A549 (cell line): ENCODE measurements around the gene C17orf113. TPM values are rescaled to one million over a fixed set of nuclear protein-coding genes. Genes with fewer than 3 reads are reported as not detected.

Experiments
- ATAC-seq, 2 experiments: fragments of 200-7000 bp in 1 of 2; fragments of >200 bp in 1 of 2; cut with Nextera tagmentation in 1 of 2; cut with Tn5 transposase in 1 of 2; 3 replicates each; pipeline versions ENCODE4 v1.8.0 to v1.9.1; 2018 to 2020; ENCODE audit warnings: mild to moderate bottlenecking in 1 of 2, moderate library complexity in 1 of 2
- CTCF ChIA-PET: fragments of 300-600 bp; sonication (Branson Sonifier 250); formaldehyde crosslinking; extraction: SDS; loops from one replicate; lab custom pipeline; 2021; ENCODE audit warnings: antibody characterized with exemption, inconsistent platforms; lab: Yijun Ruan, JAX
- POLR2A ChIA-PET: fragments of 350-600 bp; formaldehyde crosslinking; extraction: SDS; loops from one replicate; lab custom pipeline; 2021; ENCODE audit warnings: antibody characterized with exemption, inconsistent platforms; lab: Yijun Ruan, JAX
- DNase-seq, 2 experiments: peaks; one replicate each; pipeline versions ENCODE4 v3.0.0 to v3.0.0-alpha.2; 2011 to 2016; ENCODE audit warnings: low read depth in 1 of 2, low spot score in 1 of 2
- FAIRE-seq: peaks from 2 replicates; lab custom pipeline; 2011; peaks lifted over from hg19 to GRCh38; lab: Jason Lieb, UNC
- H3K27ac ChIP-seq, 2 experiments: fragments of >200 bp; sonication (Bioruptor Twin); formaldehyde crosslinking; 3 replicates each; pipeline ENCODE4 v1.5.1; 2016 to 2017
- H3K4me1 ChIP-seq: fragments of >200 bp; sonication (Bioruptor Twin); formaldehyde crosslinking; 3 replicates; pipeline ENCODE4 v1.6.1; 2016
- H3K4me2 ChIP-seq: fragments of >200 bp; sonication (Bioruptor Twin); formaldehyde crosslinking; 3 replicates; pipeline ENCODE4 v1.6.1; 2016
- H3K4me3 ChIP-seq: fragments of >200 bp; sonication (Bioruptor Twin); formaldehyde crosslinking; 3 replicates; pipeline ENCODE4 v1.5.1; 2016
- H3K9me3 ChIP-seq: fragments of >200 bp; sonication (Bioruptor Twin); formaldehyde crosslinking; 3 replicates; pipeline ENCODE4 v1.6.1; 2016
- ATOH8 ChIP-seq: fragments of 250-450 bp; sonication (Bioruptor Pico); IDR thresholded peaks from 2 replicates; pipeline ENCODE4 v1.5.0; 2020; ENCODE audit warnings: low read depth, mild to moderate bottlenecking, moderate library complexity
- BHLHE40 ChIP-seq: IDR thresholded peaks from 2 replicates; pipeline ENCODE4 v1.6.1; 2012; ENCODE audit warnings: low read depth, low read length, inconsistent platforms
- CEBPB ChIP-seq, 2 experiments: fragments of >200 bp in 1 of 2; sonication (Bioruptor Twin) in 1 of 2; formaldehyde crosslinking in 1 of 2; IDR thresholded peaks; 2 replicates each; pipeline ENCODE4 v1.6.1; 2012 to 2016
- CHD2 ChIP-seq: fragments of 150-350 bp; IDR thresholded peaks from 2 replicates; pipeline ENCODE4 v1.6.1; 2014; ENCODE audit warnings: low read length; ENCODE audit not compliant: partially characterized antibody
- EHF ChIP-seq: fragments of 250-450 bp; sonication (Bioruptor Pico); IDR thresholded peaks from 2 replicates; pipeline ENCODE4 v1.5.0; 2020; ENCODE audit warnings: mild to moderate bottlenecking
- EHMT2 ChIP-seq: fragments of 200-600 bp; sonication (generic); IDR thresholded peaks from 2 replicates; pipeline ENCODE4 v1.6.1; 2016; ENCODE audit warnings: antibody characterized with exemption, low read depth, mild to moderate bottlenecking, moderate library complexity
- ESRRA ChIP-seq: fragments of 150-350 bp; IDR thresholded peaks from 2 replicates; pipeline ENCODE4 v1.6.1; 2014; ENCODE audit warnings: mild to moderate bottlenecking, low read length, borderline replicate concordance
- FOSL2 ChIP-seq, 2 experiments: fragments of 450-650 bp in 1 of 2; fragments of >200 bp in 1 of 2; sonication (Bioruptor Twin) in 1 of 2; formaldehyde crosslinking; IDR thresholded peaks; 2 replicates each; pipeline versions ENCODE4 v1.5.0 to v1.6.1; 2016 to 2020; ENCODE audit warnings: mild to moderate bottlenecking in 1 of 2, moderate library complexity in 1 of 2
- FOXS1 ChIP-seq: fragments of 250-450 bp; sonication (Bioruptor Pico); IDR thresholded peaks from 2 replicates; pipeline ENCODE4 v1.5.0; 2020; ENCODE audit warnings: mild to moderate bottlenecking, moderate library complexity
- HES2 ChIP-seq: fragments of >200 bp; sonication (Bioruptor Twin); formaldehyde crosslinking; IDR thresholded peaks from 2 replicates; pipeline ENCODE4 v1.6.1; 2016
- HEYL ChIP-seq: fragments of 250-450 bp; sonication (Bioruptor Pico); IDR thresholded peaks from 2 replicates; pipeline ENCODE4 v1.8.0; 2021; ENCODE audit warnings: mild to moderate bottlenecking, moderate library complexity
- HOXB13 ChIP-seq: fragments of 250-450 bp; sonication (Bioruptor Pico); IDR thresholded peaks from 2 replicates; pipeline ENCODE4 v1.5.0; 2020; ENCODE audit warnings: low read depth, mild to moderate bottlenecking, moderate library complexity
- JUNB ChIP-seq: fragments of >200 bp; sonication (Bioruptor Twin); formaldehyde crosslinking; IDR thresholded peaks from 2 replicates; pipeline ENCODE4 v1.6.1; 2016
- MAFK ChIP-seq: fragments of 450-650 bp; IDR thresholded peaks from 2 replicates; pipeline ENCODE4 v1.6.1; 2014; ENCODE audit not compliant: partially characterized antibody
- MAZ ChIP-seq: fragments of 150-350 bp; IDR thresholded peaks from 2 replicates; pipeline ENCODE4 v1.6.1; 2014; ENCODE audit warnings: antibody characterized with exemption, low read depth, low read length, borderline replicate concordance
- NPAS2 ChIP-seq: fragments of 250-450 bp; sonication (Bioruptor Pico); IDR thresholded peaks from 2 replicates; pipeline ENCODE4 v1.8.0; 2022; ENCODE audit warnings: mild to moderate bottlenecking, moderate library complexity, borderline replicate concordance
- POLR2A ChIP-seq: IDR thresholded peaks from 2 replicates; pipeline ENCODE4 v1.6.1; 2012; ENCODE audit warnings: mild to moderate bottlenecking, low read length
- RAD21 ChIP-seq, 2 experiments: fragments of >200 bp in 1 of 2; sonication (Bioruptor Twin) in 1 of 2; formaldehyde crosslinking in 1 of 2; IDR thresholded peaks in 1 of 2; conservative IDR thresholded peaks in 1 of 2; 2 replicates in 1 of 2; 3 replicates in 1 of 2; pipeline ENCODE4 v1.6.1; 2012 to 2018; ENCODE audit warnings: inconsistent platforms in 1 of 2
- RARB ChIP-seq: fragments of 250-450 bp; sonication (Bioruptor Pico); IDR thresholded peaks from 2 replicates; pipeline ENCODE4 v1.8.0; 2021; ENCODE audit warnings: mild to moderate bottlenecking, moderate library complexity
- RNF2 ChIP-seq: fragments of 200-600 bp; sonication (generic); IDR thresholded peaks from 2 replicates; pipeline ENCODE4 v1.6.1; 2016; ENCODE audit warnings: low read depth, mild to moderate bottlenecking, antibody characterized with exemption, moderate library complexity, borderline replicate concordance
- WGBS: methylation state at CpG from one replicate; pipeline ENCODE4 v1.1.6; 2017; ENCODE audit errors: missing lambda C conversion rate; 5-methylcytosine and 5-hydroxymethylcytosine counted together
- polyA plus RNA-seq, 4 experiments: library from polyadenylated mRNA; depleted of rRNA in 3 of 4; stranded (reverse); fragments of >200 nt; fragmentation: RNase III in 1 of 4; extraction: RNeasy Plus Mini Kit Qiagen cat#74134 plus additional on column Dnase treatment in 1 of 4; gene quantifications; 2 replicates in 3 of 4; 3 replicates in 1 of 4; pipeline ENCODE4 v1.2.3, GENCODE V29; 2011 to 2017
- TF ChIP-seq, protein P1 (sequence below): fragments of >200 bp; sonication (Bioruptor Twin); formaldehyde crosslinking; IDR thresholded peaks from 3 replicates; pipeline ENCODE4 v1.6.1; 2016
- TF ChIP-seq, protein P2 (sequence below): fragments of 450-650 bp; IDR thresholded peaks from 2 replicates; pipeline ENCODE4 v1.6.1; 2014; ENCODE audit warnings: antibody characterized with exemption
- TF ChIP-seq, protein P3 (sequence below): IDR thresholded peaks from 2 replicates; pipeline ENCODE4 v1.6.1; 2012

The C17orf113 gene
- polyA plus RNA-seq, 2 of the 4 experiments (the other 2 are of a cell fraction), result 0.67 to 1.0 TPM

- Histone ChIP-seq H3K4me2 (no peak overlapping the region), H3K4me3 (no peak overlapping the region), H3K27ac (no peak overlapping the region), H3K9me3 (no peaks in the 10 kb centered on the region), H3K4me1 (no peaks in the 10 kb centered on the region)
- ATAC-seq, result no peak
- ChIA-PET CTCF (interaction anchor here (0.8 to 22.6 kb wide), 6 partner anchors 10 to 63 kb away, joined by 3 to 346 read pairs (median 3); partner anchors contain the start of genes DNAJC7 and NKIRAS2), POLR2A (no interaction called here)
- DNase-seq, result no peak
- 38% methylated on average over 6 of the region's 6 CpGs for WGBS
- TF ChIP-seq, protein P1, sequence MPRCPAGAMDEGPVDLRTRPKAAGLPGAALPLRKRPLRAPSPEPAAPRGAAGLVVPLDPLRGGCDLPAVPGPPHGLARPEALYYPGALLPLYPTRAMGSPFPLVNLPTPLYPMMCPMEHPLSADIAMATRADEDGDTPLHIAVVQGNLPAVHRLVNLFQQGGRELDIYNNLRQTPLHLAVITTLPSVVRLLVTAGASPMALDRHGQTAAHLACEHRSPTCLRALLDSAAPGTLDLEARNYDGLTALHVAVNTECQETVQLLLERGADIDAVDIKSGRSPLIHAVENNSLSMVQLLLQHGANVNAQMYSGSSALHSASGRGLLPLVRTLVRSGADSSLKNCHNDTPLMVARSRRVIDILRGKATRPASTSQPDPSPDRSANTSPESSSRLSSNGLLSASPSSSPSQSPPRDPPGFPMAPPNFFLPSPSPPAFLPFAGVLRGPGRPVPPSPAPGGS, result no peak
- TF ChIP-seq JUNB (no peak), FOXS1 (no peak), RNF2 (no peak), CEBPB (IDR thresholded peaks at IDR 0.05) (no peak), POLR2A (no peak), HOXB13 (no peak), RARB (CRISPR knock-in tag) (no peak), HES2 (no peak), EHF (CRISPR knock-in tag) (no peak), EHMT2 (no peak), RAD21 (conservative IDR thresholded peaks at IDR 0.05 in 1 of 2, IDR thresholded peaks at IDR 0.05 in 1 of 2) (no peak), ESRRA (no peak), BHLHE40 (no peak), CHD2 (no peak), FOSL2 (IDR thresholded peaks at IDR 0.05) (no peak), FOSL2 (CRISPR knock-in tag; IDR thresholded peaks at IDR 0.05) (no peak), NPAS2 (no peak)
- FAIRE-seq, result no peak
Observed at GRCh38 chr17:42034059-42034458, 16.3 kb downstream of the C17orf113 start.

- WGBS, result 67% methylated on average over 6 of the region's 6 CpGs
Observed at GRCh38 chr17:42031584-42031983, 18.8 kb downstream of the C17orf113 start.

GRCh38 chr17:42028791-42029127 lies 21.6 kb downstream of the C17orf113 start:
- Histone ChIP-seq H3K9me3 (no peaks in the 10 kb centered on the region), H3K27ac (no peak overlapping the region), H3K4me1 (peaks cover 18% of the 10 kb centered on the region), H3K4me2 (no peak overlapping the region), H3K4me3 (no peak overlapping the region)
- 65% methylated on average over 7 of the region's 7 CpGs for WGBS
- ATAC-seq (no peak), FAIRE-seq (no peak), DNase-seq (no peak)
- CTCF ChIA-PET, result interaction anchor here (1.0 to 22.6 kb wide), 10 partner anchors 7 to 166 kb away, joined by 3 to 658 read pairs (median 35); partner anchors contain the start of genes CNP, DHX58, DNAJC7 and GHDC
- POLR2A ChIA-PET, result interaction anchor here (1.2 kb wide), 1 partner anchor 11 kb away, joined by 7 read pairs; the partner anchor contains the start of gene DNAJC7
- TF ChIP-seq MAZ (no peak), HOXB13 (no peak), MAFK (no peak)
- TF ChIP-seq, protein P2, sequence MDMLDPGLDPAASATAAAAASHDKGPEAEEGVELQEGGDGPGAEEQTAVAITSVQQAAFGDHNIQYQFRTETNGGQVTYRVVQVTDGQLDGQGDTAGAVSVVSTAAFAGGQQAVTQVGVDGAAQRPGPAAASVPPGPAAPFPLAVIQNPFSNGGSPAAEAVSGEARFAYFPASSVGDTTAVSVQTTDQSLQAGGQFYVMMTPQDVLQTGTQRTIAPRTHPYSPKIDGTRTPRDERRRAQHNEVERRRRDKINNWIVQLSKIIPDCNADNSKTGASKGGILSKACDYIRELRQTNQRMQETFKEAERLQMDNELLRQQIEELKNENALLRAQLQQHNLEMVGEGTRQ, result no peak

More at GRCh38 chr17:42031584-42031983, 18.8 kb downstream of the C17orf113 start:
- POLR2A ChIA-PET, result interaction anchor here (1.7 kb wide), 1 partner anchor 14 kb away, joined by 9 read pairs; the partner anchor contains the start of gene DNAJC7
- CTCF ChIA-PET, result interaction anchor here (0.7 to 22.6 kb wide), 9 partner anchors 9 to 282 kb away, joined by 3 to 658 read pairs (median 4); partner anchors contain the start of genes C17orf113, DHX58, DNAJC7 and HSPB9
- H3K4me1 ChIP-seq, result no peaks in the 10 kb centered on the region
- H3K4me2 ChIP-seq, result no peak overlapping the region
- H3K9me3 ChIP-seq, result no peaks in the 10 kb centered on the region
- H3K27ac ChIP-seq, result no peak overlapping the region
- H3K4me3 ChIP-seq, result no peak overlapping the region
- FAIRE-seq, result no peak
- ATAC-seq, result no peak
- no peak for DNase-seq
- TF ChIP-seq ATOH8 (CRISPR knock-in tag) (no peak), HEYL (CRISPR knock-in tag) (no peak), ESRRA (no peak), CEBPB (IDR thresholded peaks at IDR 0.05) (no peak), FOXS1 (no peak)
- TF ChIP-seq, protein P3, sequence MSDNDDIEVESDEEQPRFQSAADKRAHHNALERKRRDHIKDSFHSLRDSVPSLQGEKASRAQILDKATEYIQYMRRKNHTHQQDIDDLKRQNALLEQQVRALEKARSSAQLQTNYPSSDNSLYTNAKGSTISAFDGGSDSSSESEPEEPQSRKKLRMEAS, result no peak
